Bronchial epithelial cell (primary cell): ENCODE measurements around the gene GLOD5. TPM values are rescaled to one million over a fixed set of nuclear protein-coding genes. Genes with fewer than 3 reads are reported as not detected.

Experiments
- DNase-seq: peaks from one replicate; pipeline ENCODE4 v3.0.0-alpha.2; 2010; ENCODE audit warnings: low read depth
- FAIRE-seq: peaks from 2 replicates; lab custom pipeline; 2011; peaks lifted over from hg19 to GRCh38; lab: Jason Lieb, UNC
- H3K27me3 ChIP-seq: 2 replicates; pipeline ENCODE4 v1.5.1; 2011; ENCODE audit warnings: low read length; ENCODE audit not compliant: control insufficient read depth, insufficient read depth
- H3K36me3 ChIP-seq: 2 replicates; pipeline ENCODE4 v1.5.1; 2011; ENCODE audit warnings: low read length; ENCODE audit not compliant: control insufficient read depth, insufficient read depth
- H3K4me3 ChIP-seq: 2 replicates; pipeline ENCODE4 v1.5.1; 2011; ENCODE audit warnings: mild to moderate bottlenecking, low read depth, low read length, control low read depth
- CTCF ChIP-seq: IDR thresholded peaks from 2 replicates; pipeline ENCODE4 v1.5.1; 2011; ENCODE audit warnings: mild to moderate bottlenecking, moderate library complexity, low read length, control low read depth, inconsistent platforms; ENCODE audit not compliant: insufficient read depth, severe bottlenecking
- total RNA-seq: library from RNA; depleted of rRNA; stranded (reverse); fragments of >200 nt; gene quantifications from 2 replicates; pipeline ENCODE4 v1.2.1, GENCODE V29; 2014

The GLOD5 gene
- total RNA-seq, 1 donor from 2014 or later = not detected

- DNase-seq (no peak), FAIRE-seq (no peak)
- no peaks in the 10 kb centered on the region for H3K36me3 ChIP-seq
- no peak overlapping the region for H3K4me3 ChIP-seq
- no peaks in the 10 kb centered on the region for H3K27me3 ChIP-seq
- no peak for TF ChIP-seq CTCF
Measured at GRCh38 chrX:48781705-48782104, 20.2 kb downstream of the GLOD5 start.

- no peaks in the 10 kb centered on the region for H3K27me3 ChIP-seq
- H3K4me3 ChIP-seq = no peak overlapping the region
- FAIRE-seq = no peak
- no peaks in the 10 kb centered on the region for H3K36me3 ChIP-seq
- DNase-seq = no peak
- TF ChIP-seq CTCF = no peak
Measured at GRCh38 chrX:48782216-48782615, 20.7 kb downstream of the GLOD5 start.

- Histone ChIP-seq H3K36me3 (no peaks in the 10 kb centered on the region), H3K4me3 (no peak overlapping the region), H3K27me3 (no peaks in the 10 kb centered on the region)
- DNase-seq (no peak), FAIRE-seq (no peak)
- no peak for TF ChIP-seq CTCF
Measured at GRCh38 chrX:48782795-48783194, 21.2 kb downstream of the GLOD5 start.

- no peak for DNase-seq
- Histone ChIP-seq H3K4me3 (no peak overlapping the region), H3K36me3 (no peaks in the 10 kb centered on the region), H3K27me3 (no peaks in the 10 kb centered on the region)
- TF ChIP-seq CTCF = no peak
- no peak for FAIRE-seq
Measured at GRCh38 chrX:48784726-48785125, 23.2 kb downstream of the GLOD5 start.

- H3K4me3 ChIP-seq = no peak overlapping the region
- FAIRE-seq (no peak), DNase-seq (no peak)
- no peaks in the 10 kb centered on the region for H3K36me3 ChIP-seq
- H3K27me3 ChIP-seq = no peaks in the 10 kb centered on the region
- no peak for TF ChIP-seq CTCF
Measured at GRCh38 chrX:48785186-48785539, 23.6 kb downstream of the GLOD5 start.

- TF ChIP-seq CTCF = no peak
- H3K27me3 ChIP-seq = no peaks in the 10 kb centered on the region
- FAIRE-seq = no peak
- DNase-seq = no peak
- no peaks in the 10 kb centered on the region for H3K36me3 ChIP-seq
- no peak overlapping the region for H3K4me3 ChIP-seq
Measured at GRCh38 chrX:48785540-48786214, 24.1 kb downstream of the GLOD5 start.
